Endothelial cell of hepatic sinusoid (primary cell): ENCODE data around the gene UGT2B28.
"Not testable (repeated sequence)": the region's sequence is repeated elsewhere in the genome, so short reads cannot be mapped to it uniquely, and the experiment has no call there.

Source experiments
- in situ Hi-C: cut with HindIII; loops from 2 replicates; pipeline ENCODE4 v1.10.0; 2017; ENCODE audit warnings: low sequenced_read_pairs

UGT2B28 gene

DNA sequence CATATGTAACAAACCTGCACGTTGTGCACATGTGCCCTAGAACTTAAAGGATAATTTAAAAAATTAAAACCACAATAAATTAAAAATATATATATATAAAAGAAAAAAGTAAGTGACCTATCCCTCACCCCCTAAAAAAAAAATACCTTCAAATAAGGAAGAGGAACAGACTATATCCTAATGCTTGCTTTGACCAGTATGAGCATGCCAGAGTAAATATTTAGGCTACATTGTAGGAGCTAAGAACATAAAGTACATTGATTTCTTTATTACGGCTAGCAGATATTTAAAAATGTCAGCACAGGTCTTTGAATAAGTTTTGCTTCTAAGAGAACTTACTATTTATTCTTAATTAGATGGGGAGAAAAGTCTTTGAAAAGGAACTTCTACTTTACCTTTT is 62.8 kb downstream of the UGT2B28 start:
- in situ Hi-C loops, result not testable (repeated sequence)

GRCh38 chr4:69343558-69344420 is 63.5 kb downstream of the UGT2B28 start:
- in situ Hi-C loops, result not testable (repeated sequence)
